GM12873 (cell line): ENCODE data around the gene HDAC4.

Experiments used
- CTCF ChIP-seq: IDR thresholded peaks from 2 replicates; pipeline ENCODE4 v1.5.1; 2012; ENCODE audit warnings: low read depth, mild to moderate bottlenecking, moderate library complexity, low read length, control low read depth; ENCODE audit not compliant: insufficient read depth; ENCODE audit errors: missing control alignments

The HDAC4 gene

GRCh38 chr2:239400596-239401066 is at the start of gene HDAC4:
Gene HDAC4, minus strand, starts transcription at chr2:239401020. Its CDS starts 48,321 bp downstream, at chr2:239352699.
- no peak for TF ChIP-seq CTCF

GRCh38 chr2:239445771-239446524 is 45.1 kb upstream of the HDAC4 start:
- TF ChIP-seq CTCF, result no peak

GRCh38 chr2:239444626-239445577 is 44.1 kb upstream of the HDAC4 start:
- no peak for TF ChIP-seq CTCF

GRCh38 chr2:239443666-239444567 is 43.1 kb upstream of the HDAC4 start:
- TF ChIP-seq CTCF, result no peak

GRCh38 chr2:239443102-239443620 is 42.3 kb upstream of the HDAC4 start:
- TF ChIP-seq CTCF, result no peak

- no peak for TF ChIP-seq CTCF
These were observed 41.4 kb upstream of the HDAC4 start for GRCh38 chr2:239442192-239442591.
